T-helper 2 cell (primary cell): ENCODE measurements around the gene CNIH3.

Experiments used
- DNase-seq, 5 experiments: peaks; one replicate each; pipeline versions ENCODE4 v3.0.0 to v3.0.0-alpha.2; 2012 to 2022

CNIH3 gene

GRCh38 chr1:224726441-224727182 is 110.5 kb downstream of the CNIH3 start:
- DNase-seq = no peak

GRCh38 chr1:224727351-224728289 is 111.5 kb downstream of the CNIH3 start:
- DNase-seq = no peak

GRCh38 chr1:224730540-224730939 is 114.4 kb downstream of the CNIH3 start:
- DNase-seq = no peak

GRCh38 chr1:224730965-224731364 is 114.8 kb downstream of the CNIH3 start:
- no peak for DNase-seq

GRCh38 chr1:224731633-224732032 is 115.5 kb downstream of the CNIH3 start:
- DNase-seq = no peak

- no peak for DNase-seq
Measured at GRCh38 chr1:224732377-224733026, 116.4 kb downstream of the CNIH3 start.

GRCh38 chr1:224733027-224733911 is 117.2 kb downstream of the CNIH3 start:
- no peak for DNase-seq

GRCh38 chr1:224734261-224734935 is 118.3 kb downstream of the CNIH3 start:
- DNase-seq = no peak

GRCh38 chr1:224735159-224735558 is 119.0 kb downstream of the CNIH3 start:
- DNase-seq = no peak

GRCh38 chr1:224736619-224737352 is 120.7 kb downstream of the CNIH3 start:
- no peak for DNase-seq

- DNase-seq = no peak
Measured at GRCh38 chr1:224737353-224737727, 121.2 kb downstream of the CNIH3 start.

- DNase-seq = no peak
Measured at GRCh38 chr1:224739303-224739996, 123.3 kb downstream of the CNIH3 start.

- no peak for DNase-seq
Measured at GRCh38 chr1:224739997-224740684, 124.0 kb downstream of the CNIH3 start.

- DNase-seq = no peak
Measured at GRCh38 chr1:224740685-224741052, 124.6 kb downstream of the CNIH3 start.

- no peak for DNase-seq
Measured at GRCh38 chr1:224742349-224742748, 126.2 kb downstream of the CNIH3 start.

GRCh38 chr1:224743608-224744164 is 127.6 kb downstream of the CNIH3 start:
- DNase-seq = no peak

- DNase-seq = no peak
Measured at GRCh38 chr1:224744521-224744920, 128.4 kb downstream of the CNIH3 start.

- DNase-seq = no peak
Measured at GRCh38 chr1:224745394-224745793, 129.3 kb downstream of the CNIH3 start.

- no peak for DNase-seq
Measured at GRCh38 chr1:224745924-224746323, 129.8 kb downstream of the CNIH3 start.
